SU-DHL-6 (cell line): ENCODE data around the gene CCDC18.

ENCODE experiments used
- EZH2phosphoT487 ChIP-seq: fragments of 200-600 bp; sonication (generic), shearing (Covaris generic); conservative IDR thresholded peaks from 2 replicates; pipeline ENCODE4 v1.6.1; 2018; ENCODE audit warnings: mild to moderate bottlenecking, antibody characterized with exemption, low read length, moderate library complexity, mixed read lengths
- TF ChIP-seq, protein P1 (sequence below): fragments of 200-600 bp; sonication (generic); IDR thresholded peaks from one replicate; pipeline ENCODE4 v1.5.1; 2017; ENCODE audit warnings: antibody characterized with exemption, mild to moderate bottlenecking, low read length, moderate library complexity; ENCODE audit not compliant: insufficient read depth, poor library complexity, severe bottlenecking

DNA sequence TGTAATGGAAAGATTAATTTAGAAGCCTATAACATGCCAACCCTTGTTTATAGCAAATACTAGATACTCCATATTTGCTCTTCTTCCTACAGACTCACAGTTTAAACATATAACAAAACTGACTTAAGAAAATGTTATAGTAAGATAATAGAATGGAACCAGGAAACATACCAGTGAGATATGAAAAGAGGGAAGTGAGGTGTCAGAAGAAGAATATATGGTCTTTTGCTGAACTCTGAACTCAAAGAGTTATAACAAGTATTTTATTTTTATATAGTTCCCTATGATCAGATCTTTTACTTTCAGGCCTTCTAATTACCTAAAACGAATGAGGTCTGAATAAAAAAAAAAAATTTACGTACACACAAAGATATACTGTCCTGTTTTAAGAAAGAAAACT is 21.2 kb upstream of the CCDC18 start:
- TF ChIP-seq EZH2phosphoT487, result no peak
- TF ChIP-seq, protein P1, sequence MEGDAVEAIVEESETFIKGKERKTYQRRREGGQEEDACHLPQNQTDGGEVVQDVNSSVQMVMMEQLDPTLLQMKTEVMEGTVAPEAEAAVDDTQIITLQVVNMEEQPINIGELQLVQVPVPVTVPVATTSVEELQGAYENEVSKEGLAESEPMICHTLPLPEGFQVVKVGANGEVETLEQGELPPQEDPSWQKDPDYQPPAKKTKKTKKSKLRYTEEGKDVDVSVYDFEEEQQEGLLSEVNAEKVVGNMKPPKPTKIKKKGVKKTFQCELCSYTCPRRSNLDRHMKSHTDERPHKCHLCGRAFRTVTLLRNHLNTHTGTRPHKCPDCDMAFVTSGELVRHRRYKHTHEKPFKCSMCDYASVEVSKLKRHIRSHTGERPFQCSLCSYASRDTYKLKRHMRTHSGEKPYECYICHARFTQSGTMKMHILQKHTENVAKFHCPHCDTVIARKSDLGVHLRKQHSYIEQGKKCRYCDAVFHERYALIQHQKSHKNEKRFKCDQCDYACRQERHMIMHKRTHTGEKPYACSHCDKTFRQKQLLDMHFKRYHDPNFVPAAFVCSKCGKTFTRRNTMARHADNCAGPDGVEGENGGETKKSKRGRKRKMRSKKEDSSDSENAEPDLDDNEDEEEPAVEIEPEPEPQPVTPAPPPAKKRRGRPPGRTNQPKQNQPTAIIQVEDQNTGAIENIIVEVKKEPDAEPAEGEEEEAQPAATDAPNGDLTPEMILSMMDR, result no peak
